Glutamatergic neuron (in vitro differentiated cells): ENCODE results near the gene CCR2. TPM values are rescaled to one million over a fixed set of nuclear protein-coding genes. Genes with fewer than 3 reads are reported as not detected.

Source experiments
- DNase-seq: peaks from one replicate; pipeline ENCODE4 v3.0.0; 2022
- H3K27ac Mint-ChIP-seq: one replicate; pipeline ENCODE4 v1.8.0; 2020; ENCODE audit warnings: mild to moderate bottlenecking, mixed read lengths, inconsistent platforms; ENCODE audit not compliant: unreplicated experiment
- H3K27me3 Mint-ChIP-seq: one replicate; pipeline ENCODE4 v1.8.0; 2020; ENCODE audit warnings: mild to moderate bottlenecking, moderate library complexity, mixed read lengths, inconsistent platforms; ENCODE audit not compliant: unreplicated experiment
- H3K36me3 Mint-ChIP-seq: one replicate; pipeline ENCODE4 v1.8.0; 2020; ENCODE audit warnings: mild to moderate bottlenecking, mixed read lengths, inconsistent platforms; ENCODE audit not compliant: unreplicated experiment
- H3K4me1 Mint-ChIP-seq: one replicate; pipeline ENCODE4 v1.8.0; 2020; ENCODE audit warnings: mild to moderate bottlenecking, low read depth, mixed read lengths, inconsistent platforms; ENCODE audit not compliant: unreplicated experiment
- H3K4me3 Mint-ChIP-seq: one replicate; pipeline ENCODE4 v1.8.0; 2020; ENCODE audit warnings: mild to moderate bottlenecking, mixed read lengths, inconsistent platforms; ENCODE audit not compliant: unreplicated experiment
- H3K9me3 Mint-ChIP-seq: one replicate; pipeline ENCODE4 v1.8.0; 2020; ENCODE audit warnings: mild to moderate bottlenecking, moderate library complexity, mixed read lengths, inconsistent platforms; ENCODE audit not compliant: unreplicated experiment
- total RNA-seq: library from RNA; stranded (reverse); fragmentation: NEBNext Ultra II Directional; extraction: Animal tissue kit (Norgen Biotek cat#: 25700); gene quantifications from one replicate; pipeline ENCODE4 v1.2.1, GENCODE V29; 2021; ENCODE audit not compliant: unreplicated experiment
- TF ChIP-seq, protein P1 (sequence below): fragments of 200-600 bp; sonication (generic); IDR thresholded peaks from one replicate; pipeline ENCODE4 v1.5.0; 2021; ENCODE audit not compliant: partially characterized antibody, unreplicated experiment

CCR2 gene
- total RNA-seq, 1 donor from 2014 or later = not detected

GRCh38 chr3:46354478-46354877, 567 bp downstream of the CCR2 start:
- Mint-ChIP-seq H3K4me1 (no peaks in the 10 kb centered on the region), H3K27me3 (peaks cover 2% of the 10 kb centered on the region), H3K36me3 (no peaks in the 10 kb centered on the region), H3K4me3 (no peak overlapping the region), H3K27ac (no peak overlapping the region), H3K9me3 (no peaks in the 10 kb centered on the region)
- TF ChIP-seq, protein P1, sequence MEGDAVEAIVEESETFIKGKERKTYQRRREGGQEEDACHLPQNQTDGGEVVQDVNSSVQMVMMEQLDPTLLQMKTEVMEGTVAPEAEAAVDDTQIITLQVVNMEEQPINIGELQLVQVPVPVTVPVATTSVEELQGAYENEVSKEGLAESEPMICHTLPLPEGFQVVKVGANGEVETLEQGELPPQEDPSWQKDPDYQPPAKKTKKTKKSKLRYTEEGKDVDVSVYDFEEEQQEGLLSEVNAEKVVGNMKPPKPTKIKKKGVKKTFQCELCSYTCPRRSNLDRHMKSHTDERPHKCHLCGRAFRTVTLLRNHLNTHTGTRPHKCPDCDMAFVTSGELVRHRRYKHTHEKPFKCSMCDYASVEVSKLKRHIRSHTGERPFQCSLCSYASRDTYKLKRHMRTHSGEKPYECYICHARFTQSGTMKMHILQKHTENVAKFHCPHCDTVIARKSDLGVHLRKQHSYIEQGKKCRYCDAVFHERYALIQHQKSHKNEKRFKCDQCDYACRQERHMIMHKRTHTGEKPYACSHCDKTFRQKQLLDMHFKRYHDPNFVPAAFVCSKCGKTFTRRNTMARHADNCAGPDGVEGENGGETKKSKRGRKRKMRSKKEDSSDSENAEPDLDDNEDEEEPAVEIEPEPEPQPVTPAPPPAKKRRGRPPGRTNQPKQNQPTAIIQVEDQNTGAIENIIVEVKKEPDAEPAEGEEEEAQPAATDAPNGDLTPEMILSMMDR = no peak
- DNase-seq = no peak

- no peaks in the 10 kb centered on the region for H3K36me3 Mint-ChIP-seq
- peaks cover 2% of the 10 kb centered on the region for H3K27me3 Mint-ChIP-seq
- TF ChIP-seq, protein P1 = no peak
- no peaks in the 10 kb centered on the region for H3K9me3 Mint-ChIP-seq
- no peaks in the 10 kb centered on the region for H3K4me1 Mint-ChIP-seq
- no peak overlapping the region for H3K4me3 Mint-ChIP-seq
- H3K27ac Mint-ChIP-seq = no peak overlapping the region
- DNase-seq = no peak
Observed at GRCh38 chr3:46354984-46355383, 1.1 kb downstream of the CCR2 start.

DNA sequence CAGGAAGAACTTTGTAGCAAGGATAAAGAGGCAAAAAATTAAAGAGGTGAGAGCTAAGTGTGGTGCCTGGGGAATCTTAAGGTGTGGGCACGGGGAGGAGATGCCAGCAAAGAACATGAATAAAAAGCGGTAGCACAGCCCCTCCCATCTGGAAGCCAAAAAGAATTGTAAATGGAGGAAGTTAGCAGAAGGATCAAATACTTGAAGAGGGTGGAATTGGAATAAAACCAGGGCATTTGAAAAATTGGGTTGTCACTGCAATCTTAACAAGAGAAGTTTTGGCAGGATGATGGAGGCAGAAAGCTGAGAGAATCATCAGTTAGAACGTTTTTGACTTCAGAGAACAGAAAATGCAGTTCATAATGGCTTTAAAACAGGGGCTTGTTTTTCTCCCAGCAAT, 2.4 kb downstream of the CCR2 start:
- DNase-seq = no peak

GRCh38 chr3:46356909-46357308, 3.0 kb downstream of the CCR2 start:
- no peaks in the 10 kb centered on the region for H3K9me3 Mint-ChIP-seq
- TF ChIP-seq, protein P1 = no peak
- no peak overlapping the region for H3K4me3 Mint-ChIP-seq
- peaks cover 2% of the 10 kb centered on the region for H3K27me3 Mint-ChIP-seq
- DNase-seq = no peak
- no peaks in the 10 kb centered on the region for H3K36me3 Mint-ChIP-seq
- no peak overlapping the region for H3K27ac Mint-ChIP-seq
- no peaks in the 10 kb centered on the region for H3K4me1 Mint-ChIP-seq

More for the DNA sequence above, 2.4 kb downstream of the CCR2 start:
- Mint-ChIP-seq H3K27ac (no peak overlapping the region), H3K4me3 (no peak overlapping the region), H3K36me3 (no peaks in the 10 kb centered on the region), H3K9me3 (no peaks in the 10 kb centered on the region), H3K27me3 (peaks cover 2% of the 10 kb centered on the region), H3K4me1 (no peaks in the 10 kb centered on the region)
- TF ChIP-seq, protein P1 = no peak

- H3K27me3 Mint-ChIP-seq = peaks cover 2% of the 10 kb centered on the region
- H3K36me3 Mint-ChIP-seq = no peaks in the 10 kb centered on the region
- TF ChIP-seq, protein P1 = no peak
- no peaks in the 10 kb centered on the region for H3K9me3 Mint-ChIP-seq
- DNase-seq = no peak
- H3K4me1 Mint-ChIP-seq = no peaks in the 10 kb centered on the region
- H3K27ac Mint-ChIP-seq = no peak overlapping the region
- no peak overlapping the region for H3K4me3 Mint-ChIP-seq
Observed at GRCh38 chr3:46358466-46358865, 4.6 kb downstream of the CCR2 start.
